H9 (cell line): Measurements from ENCODE around the gene SESTD1. TPM values are rescaled to one million over a fixed set of nuclear protein-coding genes. Genes with fewer than 3 reads are reported as not detected.

Experiments
- DNase-seq: peaks from one replicate; pipeline ENCODE4 v3.0.0-alpha.2; 2017
- H2AFZ ChIP-seq: one replicate; pipeline ENCODE4 v1.6.1; 2013; ENCODE audit warnings: mild to moderate bottlenecking, low read length, control low read depth, moderate library complexity
- H2AK5ac ChIP-seq: 2 replicates; pipeline ENCODE4 v1.6.1; 2013; ENCODE audit warnings: low read length, control low read depth, mixed read lengths; ENCODE audit not compliant: insufficient read length
- H2BK120ac ChIP-seq: one replicate; pipeline ENCODE4 v1.6.1; 2013; ENCODE audit warnings: low read depth, mild to moderate bottlenecking, low read length, control low read depth, inconsistent platforms; ENCODE audit not compliant: poor library complexity, severe bottlenecking
- H2BK12ac ChIP-seq: 2 replicates; pipeline ENCODE4 v1.6.1; 2013; ENCODE audit warnings: low read length, control low read depth, mixed read lengths, low read depth; ENCODE audit not compliant: insufficient read length
- H2BK15ac ChIP-seq: 2 replicates; pipeline ENCODE4 v1.6.1; 2013; ENCODE audit warnings: low read depth, low read length, control low read depth
- H2BK20ac ChIP-seq: one replicate; pipeline ENCODE4 v1.6.1; 2013; ENCODE audit warnings: low read depth, mild to moderate bottlenecking, low read length, control low read depth, inconsistent platforms; ENCODE audit not compliant: poor library complexity, severe bottlenecking
- H2BK5ac ChIP-seq: 2 replicates; pipeline ENCODE4 v1.6.1; 2013; ENCODE audit warnings: low read length, control low read depth, mixed read lengths; ENCODE audit not compliant: insufficient read length
- H3K14ac ChIP-seq: 2 replicates; pipeline ENCODE4 v1.6.1; 2013; ENCODE audit warnings: low read length, control low read depth; ENCODE audit not compliant: insufficient read depth
- H3K18ac ChIP-seq: 2 replicates; pipeline ENCODE4 v1.6.1; 2013; ENCODE audit warnings: low read depth, mild to moderate bottlenecking, mixed read lengths, low read length, control low read depth; ENCODE audit not compliant: insufficient read length
- H3K23ac ChIP-seq: 2 replicates; pipeline ENCODE4 v1.6.1; 2013; ENCODE audit warnings: low read length, control low read depth, mixed read lengths, low read depth; ENCODE audit not compliant: insufficient read length
- H3K23me2 ChIP-seq: 2 replicates; pipeline ENCODE4 v1.6.1; 2013; ENCODE audit warnings: low read depth, mild to moderate bottlenecking, mixed read lengths, low read length, control low read depth; ENCODE audit not compliant: insufficient read length, poor library complexity, severe bottlenecking
- H3K27ac ChIP-seq: 2 replicates; pipeline ENCODE4 v1.5.1; 2013; ENCODE audit warnings: low read length, control low read depth, mixed read lengths, low read depth; ENCODE audit not compliant: insufficient read length
- H3K27me3 ChIP-seq: 2 replicates; pipeline ENCODE4 v1.6.1; 2013; ENCODE audit warnings: low read length, control low read depth, inconsistent platforms; ENCODE audit not compliant: insufficient read depth
- H3K4ac ChIP-seq: 2 replicates; pipeline ENCODE4 v1.6.1; 2013; ENCODE audit warnings: low read depth, mild to moderate bottlenecking, control low read depth, inconsistent platforms, low read length, moderate library complexity
- H3K4me1 ChIP-seq: 2 replicates; pipeline ENCODE4 v1.6.1; 2013; ENCODE audit warnings: low read length, control low read depth, inconsistent platforms; ENCODE audit not compliant: insufficient read depth
- H3K4me2 ChIP-seq: 2 replicates; pipeline ENCODE4 v1.6.1; 2013; ENCODE audit warnings: low read length, control low read depth, mixed read lengths; ENCODE audit not compliant: insufficient read length, insufficient read depth
- H3K56ac ChIP-seq: 2 replicates; pipeline ENCODE4 v1.6.1; 2013; ENCODE audit warnings: low read depth, mild to moderate bottlenecking, mixed read lengths, low read length, control low read depth; ENCODE audit not compliant: insufficient read length
- H3K79me1 ChIP-seq: 2 replicates; pipeline ENCODE4 v1.6.1; 2013; ENCODE audit warnings: low read depth, mild to moderate bottlenecking, moderate library complexity, low read length, control low read depth, inconsistent platforms; ENCODE audit not compliant: insufficient read depth, poor library complexity, severe bottlenecking
- H3K79me2 ChIP-seq: 2 replicates; pipeline ENCODE4 v1.6.1; 2013; ENCODE audit warnings: low read length, control low read depth, inconsistent platforms; ENCODE audit not compliant: insufficient read depth
- H3K9ac ChIP-seq: 2 replicates; pipeline ENCODE4 v1.6.1; 2013; ENCODE audit warnings: low read length, control low read depth, mixed read lengths; ENCODE audit not compliant: insufficient read length; ENCODE audit errors: extremely low read depth
- H3K9me3 ChIP-seq: one replicate; pipeline ENCODE4 v1.6.1; 2013; ENCODE audit warnings: low read depth, low read length, inconsistent platforms; ENCODE audit not compliant: control insufficient read depth
- H3T11ph ChIP-seq: one replicate; pipeline ENCODE4 v1.6.1; 2013; ENCODE audit warnings: mild to moderate bottlenecking, low read length, control low read depth, inconsistent platforms
- H4K20me1 ChIP-seq: one replicate; pipeline ENCODE4 v1.6.1; 2013; ENCODE audit not compliant: control insufficient read depth, insufficient read length, insufficient read depth
- H4K5ac ChIP-seq: 2 replicates; pipeline ENCODE4 v1.6.1; 2013; ENCODE audit warnings: low read depth, mild to moderate bottlenecking, mixed read lengths, low read length, control low read depth; ENCODE audit not compliant: insufficient read length
- H4K8ac ChIP-seq: replicated peaks from 2 replicates; pipeline ENCODE4 v1.6.1; 2013; ENCODE audit warnings: low read length, control low read depth, mixed read lengths, low read depth; ENCODE audit not compliant: insufficient read length
- H4K91ac ChIP-seq: 2 replicates; pipeline ENCODE4 v1.6.1; 2013; ENCODE audit warnings: low read depth, mild to moderate bottlenecking, moderate library complexity, mixed read lengths, low read length, control low read depth; ENCODE audit not compliant: insufficient read length
- H3K27ac Mint-ChIP-seq, 3 experiments: 2 replicates in 2 of 3; 3 replicates in 1 of 3; pipeline ENCODE4 v1.8.0; 2020 to 2021; ENCODE audit warnings: mixed read lengths in 3 of 3, mild to moderate bottlenecking in 1 of 3, moderate library complexity in 1 of 3
- H3K27me3 Mint-ChIP-seq: 2 replicates; pipeline ENCODE4 v1.8.0; 2021; ENCODE audit warnings: low read depth, mild to moderate bottlenecking, moderate library complexity, mixed read lengths
- H3K36me3 Mint-ChIP-seq, 3 experiments: 2 replicates in 2 of 3; 3 replicates in 1 of 3; pipeline ENCODE4 v1.8.0; 2020 to 2021; ENCODE audit warnings: low read depth in 3 of 3, mixed read lengths in 3 of 3; ENCODE audit not compliant: insufficient read depth in 1 of 3
- H3K4me1 Mint-ChIP-seq, 2 experiments: 2 replicates each; pipeline ENCODE4 v1.8.0; 2020; ENCODE audit warnings: mixed read lengths in 2 of 2
- H3K4me3 Mint-ChIP-seq, 2 experiments: 2 replicates in 1 of 2; 3 replicates in 1 of 2; pipeline ENCODE4 v1.8.0; 2020 to 2021; ENCODE audit warnings: mild to moderate bottlenecking in 2 of 2, mixed read lengths in 2 of 2, moderate library complexity in 1 of 2
- H3K9me3 Mint-ChIP-seq, 2 experiments: 2 replicates in 1 of 2; 3 replicates in 1 of 2; pipeline ENCODE4 v1.8.0; 2020; ENCODE audit warnings: mild to moderate bottlenecking in 2 of 2, mixed read lengths in 2 of 2, moderate library complexity in 1 of 2
- WGBS: extraction: QIAGEN DNeasy Blood & Tissue Kit; methylation state at CpG from one replicate; pipeline ENCODE4 v1.1.7; 2013; ENCODE audit warnings: missing lambda C conversion rate, low lambda C conversion rate, mixed read lengths; ENCODE audit not compliant: insufficient read length; ENCODE audit errors: extremely low coverage; 5-methylcytosine and 5-hydroxymethylcytosine counted together
- total RNA-seq: library from RNA; stranded (reverse); gene quantifications from 2 replicates; pipeline ENCODE4 v1.2.1, GENCODE V29; 2021
- TF ChIP-seq, protein P1 (sequence below): fragments of 200-600 bp; sonication (generic); conservative IDR thresholded peaks from 3 replicates; pipeline ENCODE4 v1.8.0; 2021; ENCODE audit warnings: antibody characterized with exemption, mild to moderate bottlenecking

The SESTD1 gene
- total RNA-seq, 1 experiment from 2014 or later = 44.4 TPM

DNA sequence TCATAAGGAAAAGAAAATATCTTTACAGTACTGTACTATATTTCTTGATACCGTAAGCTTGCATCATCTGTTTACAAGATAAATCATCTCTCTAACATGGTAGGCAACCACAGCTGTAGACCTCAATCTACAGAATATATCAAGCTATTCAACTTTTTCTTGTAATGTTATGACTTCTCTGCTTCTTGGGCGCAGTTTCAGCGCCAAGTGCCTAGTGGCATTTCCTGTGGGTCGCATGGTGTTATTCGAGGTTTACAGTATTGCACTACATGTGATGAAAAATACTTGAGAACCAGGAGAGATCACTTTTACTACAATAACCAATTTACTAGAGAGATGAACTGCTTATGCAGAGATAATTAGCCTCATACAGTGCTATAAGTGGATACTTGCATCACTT is 34.0 kb upstream of the SESTD1 start:
- Histone ChIP-seq H3K18ac (no peak overlapping the region), H3K27me3 (no peaks in the 10 kb centered on the region), H3K9ac (no peak overlapping the region), H3T11ph (no peak overlapping the region), H3K23me2 (no peaks in the 10 kb centered on the region), H4K20me1 (no peaks in the 10 kb centered on the region), H3K4ac (no peak overlapping the region), H4K91ac (no peak overlapping the region), H2BK5ac (no peak overlapping the region), H3K23ac (no peak overlapping the region), H3K9me3 (no peaks in the 10 kb centered on the region), H2BK120ac (no peak overlapping the region), H3K27ac (no peak overlapping the region), H2AK5ac (no peak overlapping the region), H2BK15ac (no peak overlapping the region), H3K4me2 (no peak overlapping the region), H3K79me2 (no peaks in the 10 kb centered on the region), H4K8ac (no peak overlapping the region), H3K56ac (no peak overlapping the region), H3K79me1 (no peaks in the 10 kb centered on the region), H2BK12ac (no peak overlapping the region), H2AFZ (no peak overlapping the region), H3K14ac (no peak overlapping the region), H2BK20ac (no peak overlapping the region), H4K5ac (no peak overlapping the region), H3K4me1 (no peaks in the 10 kb centered on the region)
- no peak for DNase-seq
- H3K4me3 Mint-ChIP-seq = no peak overlapping the region
- H3K4me1 Mint-ChIP-seq = peaks cover 0 to 8% of the 10 kb centered on the region in 2 experiments; a peak in 2 of 4 replicates
- H3K36me3 Mint-ChIP-seq = peaks cover 2 to 4% (median 3%) of the 10 kb centered on the region in 3 experiments; a peak in 4 of 7 replicates
- TF ChIP-seq, protein P1, sequence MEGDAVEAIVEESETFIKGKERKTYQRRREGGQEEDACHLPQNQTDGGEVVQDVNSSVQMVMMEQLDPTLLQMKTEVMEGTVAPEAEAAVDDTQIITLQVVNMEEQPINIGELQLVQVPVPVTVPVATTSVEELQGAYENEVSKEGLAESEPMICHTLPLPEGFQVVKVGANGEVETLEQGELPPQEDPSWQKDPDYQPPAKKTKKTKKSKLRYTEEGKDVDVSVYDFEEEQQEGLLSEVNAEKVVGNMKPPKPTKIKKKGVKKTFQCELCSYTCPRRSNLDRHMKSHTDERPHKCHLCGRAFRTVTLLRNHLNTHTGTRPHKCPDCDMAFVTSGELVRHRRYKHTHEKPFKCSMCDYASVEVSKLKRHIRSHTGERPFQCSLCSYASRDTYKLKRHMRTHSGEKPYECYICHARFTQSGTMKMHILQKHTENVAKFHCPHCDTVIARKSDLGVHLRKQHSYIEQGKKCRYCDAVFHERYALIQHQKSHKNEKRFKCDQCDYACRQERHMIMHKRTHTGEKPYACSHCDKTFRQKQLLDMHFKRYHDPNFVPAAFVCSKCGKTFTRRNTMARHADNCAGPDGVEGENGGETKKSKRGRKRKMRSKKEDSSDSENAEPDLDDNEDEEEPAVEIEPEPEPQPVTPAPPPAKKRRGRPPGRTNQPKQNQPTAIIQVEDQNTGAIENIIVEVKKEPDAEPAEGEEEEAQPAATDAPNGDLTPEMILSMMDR = no peak
- peaks cover 0 to 6% of the 10 kb centered on the region in 2 experiments; a peak in 3 of 5 replicates for H3K9me3 Mint-ChIP-seq
- no CpG with 5 or more reads among the region's 5 CpGs for WGBS
- no peaks in the 10 kb centered on the region for H3K27me3 Mint-ChIP-seq
- H3K27ac Mint-ChIP-seq = no peak overlapping the region
